SK-N-SH (cell line): Measurements from ENCODE around the gene L3MBTL2. TPM values are rescaled to one million over a fixed set of nuclear protein-coding genes. Genes with fewer than 3 reads are reported as not detected.

Experiments
- CTCF ChIA-PET: fragments of 300-600, 350-600 bp; formaldehyde crosslinking; extraction: SDS; loops from one replicate; lab custom pipeline; 2021; lab: Yijun Ruan, JAX
- POLR2A ChIA-PET: fragments of 350-600 bp; sonication (Branson Sonifier 250); formaldehyde crosslinking; extraction: SDS; loops from one replicate; lab custom pipeline; 2020; ENCODE audit warnings: antibody characterized with exemption, inconsistent platforms; lab: Yijun Ruan, JAX
- DNase-seq: peaks from one replicate; pipeline ENCODE4 v3.0.0; 2012
- H2AFZ ChIP-seq: fragments of 200-600 bp; sonication (generic); 2 replicates; pipeline ENCODE4 v1.8.1; 2016; ENCODE audit warnings: antibody characterized with exemption, mild to moderate bottlenecking, low read depth
- H3F3A ChIP-seq: fragments of 200-600 bp; sonication (generic); replicated peaks from 2 replicates; pipeline ENCODE3; 2016; ENCODE audit warnings: antibody characterized with exemption, mild to moderate bottlenecking; ENCODE audit not compliant: insufficient read depth
- H3K27ac ChIP-seq, 2 experiments: fragments of 200-500 bp in 1 of 2; fragments of 200-600 bp in 1 of 2; sonication (Bioruptor generic) in 1 of 2; sonication (generic), shearing (Covaris generic) in 1 of 2; 2 replicates each; pipeline versions ENCODE4 v1.5.1 to v1.6.1; 2014 to 2016; ENCODE audit warnings: low read depth in 2 of 2, inconsistent platforms in 1 of 2, low read length in 1 of 2, mild to moderate bottlenecking in 1 of 2, mixed read lengths in 1 of 2
- H3K27me3 ChIP-seq: fragments of 200-600 bp; sonication (generic), shearing (Covaris generic); 2 replicates; pipeline ENCODE4 v1.6.1; 2016; ENCODE audit warnings: mixed run types; ENCODE audit not compliant: insufficient read depth
- H3K36me3 ChIP-seq, 2 experiments: fragments of 200-500 bp in 1 of 2; fragments of 200-600 bp in 1 of 2; sonication (Bioruptor generic) in 1 of 2; sonication (generic) in 1 of 2; replicated peaks in 1 of 2; 2 replicates each; pipeline versions ENCODE3 to v1.5.1; 2014 to 2016; ENCODE audit warnings: low read length in 1 of 2, mild to moderate bottlenecking in 1 of 2; ENCODE audit not compliant: insufficient read depth in 2 of 2, control insufficient read depth in 1 of 2
- H3K4me1 ChIP-seq, 2 experiments: fragments of 200-500 bp in 1 of 2; fragments of 200-600 bp in 1 of 2; sonication (Bioruptor generic) in 1 of 2; sonication (generic), shearing (Covaris generic) in 1 of 2; 2 replicates each; pipeline versions ENCODE4 v1.5.1 to v1.6.1; 2014 to 2016; ENCODE audit warnings: low read depth in 1 of 2, low read length in 1 of 2, mixed run types in 1 of 2; ENCODE audit not compliant: insufficient read depth in 2 of 2, control insufficient read depth in 1 of 2
- H3K4me2 ChIP-seq: fragments of 200-600 bp; sonication (generic), shearing (Covaris generic); 2 replicates; pipeline ENCODE4 v1.6.1; 2017; ENCODE audit warnings: mixed run types
- H3K4me3 ChIP-seq, 2 experiments: fragments of 200-500 bp in 1 of 2; fragments of 200-600 bp in 1 of 2; sonication (Bioruptor generic) in 1 of 2; sonication (generic), shearing (Covaris generic) in 1 of 2; 2 replicates each; pipeline versions ENCODE4 v1.5.1 to v1.8.1; 2014 to 2016; ENCODE audit warnings: low read depth in 2 of 2, inconsistent platforms in 1 of 2, low read length in 1 of 2, mild to moderate bottlenecking in 1 of 2, mixed read lengths in 1 of 2, moderate library complexity in 1 of 2
- H3K79me2 ChIP-seq: fragments of 200-600 bp; sonication (generic); 2 replicates; pipeline ENCODE4 v1.8.1; 2017; ENCODE audit warnings: mild to moderate bottlenecking; ENCODE audit not compliant: insufficient read depth
- H3K9ac ChIP-seq: fragments of 200-600 bp; sonication (generic); 2 replicates; pipeline ENCODE4 v1.6.1; 2017; ENCODE audit warnings: mixed run types
- H3K9me2 ChIP-seq: fragments of 200-600 bp; sonication (generic); 2 replicates; pipeline ENCODE4 v1.6.1; 2017; ENCODE audit warnings: mixed run types
- H3K9me3 ChIP-seq: fragments of 200-600 bp; sonication (generic); 2 replicates; pipeline ENCODE4 v1.6.1; 2017; ENCODE audit warnings: mixed run types, mild to moderate bottlenecking, moderate library complexity
- H4K20me1 ChIP-seq: fragments of 200-600 bp; sonication (generic); 2 replicates; pipeline ENCODE4 v1.6.1; 2017; ENCODE audit warnings: mild to moderate bottlenecking, mixed run types; ENCODE audit not compliant: insufficient read depth
- CHD2 ChIP-seq: fragments of 150-350 bp; IDR thresholded peaks from 2 replicates; pipeline ENCODE4 v1.6.1; 2018; ENCODE audit warnings: low read length; ENCODE audit not compliant: partially characterized antibody
- EP300 ChIP-seq, 2 experiments: IDR thresholded peaks; 2 replicates each; pipeline versions ENCODE4 v1.4.0 to v1.6.1; 2012; ENCODE audit warnings: borderline replicate concordance in 1 of 2, low read depth in 1 of 2, low read length in 1 of 2
- EZH2phosphoT487 ChIP-seq: fragments of 200-600 bp; sonication (generic); IDR thresholded peaks from 2 replicates; pipeline ENCODE4 v1.6.1; 2017; ENCODE audit warnings: low read depth, mixed run types, mild to moderate bottlenecking, antibody characterized with exemption, moderate library complexity, borderline replicate concordance
- FOXM1 ChIP-seq: IDR thresholded peaks from 2 replicates; pipeline ENCODE4 v1.4.0; 2012; ENCODE audit warnings: low read depth, mild to moderate bottlenecking
- GATA2 ChIP-seq: sonication (generic); formaldehyde crosslinking; IDR thresholded peaks from 2 replicates; pipeline ENCODE4 v1.5.0; 2020; ENCODE audit warnings: mild to moderate bottlenecking, missing genetic modification reagents
- IRF3 ChIP-seq: fragments of 150-350 bp; IDR thresholded peaks from 2 replicates; pipeline ENCODE4 v1.6.1; 2016; ENCODE audit warnings: mild to moderate bottlenecking, low read depth, low read length
- JUND ChIP-seq: IDR thresholded peaks from 2 replicates; pipeline ENCODE4 v1.4.0; 2012
- MEF2A ChIP-seq: IDR thresholded peaks from 2 replicates; pipeline ENCODE4 v1.4.0; 2012; ENCODE audit warnings: low read depth, borderline replicate concordance
- NFIC ChIP-seq: IDR thresholded peaks from 2 replicates; pipeline ENCODE4 v1.4.0; 2012; ENCODE audit warnings: borderline replicate concordance
- NRF1 ChIP-seq: IDR thresholded peaks from 2 replicates; pipeline ENCODE4 v1.6.1; 2012; ENCODE audit warnings: low read depth, mild to moderate bottlenecking, low read length
- POLR2AphosphoS5 ChIP-seq: IDR thresholded peaks from 2 replicates; pipeline ENCODE4 v1.6.1; 2012; ENCODE audit warnings: low read depth, low read length
- RCOR1 ChIP-seq: fragments of 150-350 bp; IDR thresholded peaks from 2 replicates; pipeline ENCODE4 v1.6.1; 2017; ENCODE audit warnings: antibody characterized with exemption, low read length
- RFX5 ChIP-seq: IDR thresholded peaks from 2 replicates; pipeline ENCODE4 v1.6.1; 2012; ENCODE audit warnings: mild to moderate bottlenecking, improper control_type of control experiment, low read length
- RXRA ChIP-seq: IDR thresholded peaks from 2 replicates; pipeline ENCODE4 v1.4.0; 2012; ENCODE audit warnings: low read depth, mild to moderate bottlenecking, borderline replicate concordance
- SIN3A ChIP-seq: IDR thresholded peaks from 2 replicates; pipeline ENCODE4 v1.6.1; 2012; ENCODE audit warnings: low read depth, mild to moderate bottlenecking, low read length, moderate library complexity, borderline replicate concordance
- TEAD4 ChIP-seq: IDR thresholded peaks from 2 replicates; pipeline ENCODE4 v1.4.0; 2012; ENCODE audit warnings: mild to moderate bottlenecking, borderline replicate concordance; ENCODE audit not compliant: insufficient read depth
- WGBS: methylation state at CpG from one replicate; pipeline ENCODE4 v1.1.6; 2017; ENCODE audit warnings: low lambda C conversion rate; 5-methylcytosine and 5-hydroxymethylcytosine counted together
- polyA plus RNA-seq, 3 experiments: library from polyadenylated mRNA; depleted of rRNA; stranded (reverse); fragments of >200 nt; gene quantifications; 2 replicates each; pipeline ENCODE4 v1.2.3, GENCODE V29; 2012
- TF ChIP-seq, protein P1 (sequence below): IDR thresholded peaks from 2 replicates; pipeline ENCODE4 v1.4.0; 2012; ENCODE audit warnings: low read depth, borderline replicate concordance

L3MBTL2 gene
- polyA plus RNA-seq, 1 of the 3 experiments (the other 2 are of a cell fraction): 13.3 TPM

GRCh38 chr22:41215409-41215808, 10.3 kb downstream of the L3MBTL2 start:
- no peaks in the 10 kb centered on the region for H3K79me2 ChIP-seq
- H3F3A ChIP-seq: no peaks in the 10 kb centered on the region
- no peak overlapping the region for H3K9ac ChIP-seq
- no peak for TF ChIP-seq NFIC
- TF ChIP-seq CHD2: no peak
- TF ChIP-seq JUND: no peak
- no peak for TF ChIP-seq IRF3
- TF ChIP-seq RFX5: no peak
- TF ChIP-seq NRF1: no peak
- TF ChIP-seq TEAD4: no peak
- TF ChIP-seq EP300 (IDR thresholded peaks at IDR 0.05; ENCODE audit: borderline replicate concordance in 1 of 2, low read depth in 1 of 2, low read length in 1 of 2): no peak
- TF ChIP-seq EZH2phosphoT487: no peak
- TF ChIP-seq, protein P1, sequence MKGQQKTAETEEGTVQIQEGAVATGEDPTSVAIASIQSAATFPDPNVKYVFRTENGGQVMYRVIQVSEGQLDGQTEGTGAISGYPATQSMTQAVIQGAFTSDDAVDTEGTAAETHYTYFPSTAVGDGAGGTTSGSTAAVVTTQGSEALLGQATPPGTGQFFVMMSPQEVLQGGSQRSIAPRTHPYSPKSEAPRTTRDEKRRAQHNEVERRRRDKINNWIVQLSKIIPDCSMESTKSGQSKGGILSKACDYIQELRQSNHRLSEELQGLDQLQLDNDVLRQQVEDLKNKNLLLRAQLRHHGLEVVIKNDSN: no peak
- no peak for TF ChIP-seq MEF2A
- TF ChIP-seq, all 33 proteins: peak for 0
- ChIA-PET CTCF (no interaction called here), POLR2A (no interaction called here)
- H3K27ac ChIP-seq: no peak overlapping the region
- H3K4me3 ChIP-seq: no peak overlapping the region
- no peak for DNase-seq
- no peaks in the 10 kb centered on the region for H3K9me3 ChIP-seq
- H3K4me1 ChIP-seq: no peaks in the 10 kb centered on the region
- WGBS: 98% methylated on average over 10 of the region's 10 CpGs
- H3K4me2 ChIP-seq: no peak overlapping the region
- no peaks in the 10 kb centered on the region for H3K27me3 ChIP-seq
- H4K20me1 ChIP-seq: no peaks in the 10 kb centered on the region
- no peak overlapping the region for H2AFZ ChIP-seq
- no peaks in the 10 kb centered on the region for H3K9me2 ChIP-seq
- H3K36me3 ChIP-seq: peaks cover 0 to 10% of the 10 kb centered on the region in 2 experiments

DNA sequence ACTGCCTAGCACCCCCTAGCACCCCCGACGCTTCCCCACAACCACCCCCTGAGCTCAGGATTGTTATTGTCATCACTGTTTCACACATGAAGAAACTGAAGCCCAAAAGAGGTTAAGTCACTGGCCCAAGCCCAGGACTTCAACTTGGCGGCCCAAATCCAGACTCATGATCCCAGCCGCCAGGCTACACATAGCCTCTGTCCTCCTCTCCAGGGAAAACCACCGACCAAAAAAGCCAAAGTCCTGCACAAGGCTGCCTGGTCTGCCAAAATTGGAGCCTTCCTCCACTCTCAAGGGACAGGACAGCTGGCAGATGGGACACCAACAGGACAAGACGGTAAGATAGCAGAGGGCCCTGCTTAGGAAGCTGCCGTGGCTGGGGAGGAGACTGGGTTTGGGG, 10.8 kb downstream of the L3MBTL2 start:
- Histone ChIP-seq H3K9me2 (no peaks in the 10 kb centered on the region), H3K9ac (no peak overlapping the region), H3K9me3 (no peaks in the 10 kb centered on the region), H3K4me2 (no peak overlapping the region), H3K27me3 (no peaks in the 10 kb centered on the region), H3K4me3 (no peak overlapping the region), H3K79me2 (no peaks in the 10 kb centered on the region), H4K20me1 (no peaks in the 10 kb centered on the region), H3K36me3 (peaks cover 0 to 10% of the 10 kb centered on the region in 2 experiments), H3F3A (no peaks in the 10 kb centered on the region), H2AFZ (no peak overlapping the region), H3K4me1 (no peaks in the 10 kb centered on the region), H3K27ac (no peak overlapping the region)
- TF ChIP-seq EZH2phosphoT487 (no peak), NFIC (no peak), GATA2 (CRISPR knock-in tag) (no peak), SIN3A (no peak), RXRA (no peak), FOXM1 (no peak), MEF2A (no peak), RCOR1 (no peak), POLR2AphosphoS5 (no peak)
- POLR2A ChIA-PET: no interaction called here
- CTCF ChIA-PET: no interaction called here
- 94% methylated on average over 3 of the region's 7 CpGs for WGBS
- DNase-seq: no peak
